Common myeloid progenitor, CD34-positive (primary cell): ENCODE results near the gene TUBGCP4.
"Not testable (repeated sequence)": the region's sequence is repeated elsewhere in the genome, so short reads cannot be mapped to it uniquely, and the experiment has no call there.

ENCODE experiments used
- CTCF ChIA-PET: fragments of 350-600 bp; sonication (Branson Sonifier 250); formaldehyde crosslinking; loops from one replicate; lab custom pipeline; 2021; ENCODE audit warnings: antibody characterized with exemption; lab: Charles Lee
- POLR2A ChIA-PET: fragments of 350-600 bp; sonication (Branson Sonifier 250); formaldehyde crosslinking; loops from one replicate; lab custom pipeline; 2021; ENCODE audit warnings: antibody characterized with exemption; lab: Charles Lee
- DNase-seq, 3 donors: peaks; one replicate each; pipeline versions ENCODE4 v3.0.0 to v3.0.0-alpha.2; 2013
- H3K27ac ChIP-seq, 2 experiments: 1 replicate in 1 of 2; 2 replicates in 1 of 2; pipeline ENCODE4 v1.7.0; 2013; ENCODE audit warnings: inconsistent platforms in 2 of 2, low read length in 2 of 2, mild to moderate bottlenecking in 2 of 2, low read depth in 1 of 2, moderate library complexity in 1 of 2; ENCODE audit not compliant: severe bottlenecking in 2 of 2, insufficient read depth in 1 of 2, poor library complexity in 1 of 2
- H3K27me3 ChIP-seq, 5 experiments: replicated peaks in 2 of 5; 1 replicate in 3 of 5; 2 replicates in 2 of 5; pipeline versions ENCODE4 v1.6.1 to v1.7.0; 2013; ENCODE audit warnings: low read length in 4 of 5, mild to moderate bottlenecking in 2 of 5, moderate library complexity in 2 of 5, inconsistent platforms in 1 of 5; ENCODE audit not compliant: insufficient read depth in 5 of 5, control insufficient read depth in 4 of 5
- H3K36me3 ChIP-seq, 4 experiments: 1 replicate in 2 of 4; 2 replicates in 2 of 4; pipeline versions ENCODE4 v1.6.1 to v1.7.0; 2013; ENCODE audit warnings: low read length in 3 of 4, control low read depth in 1 of 4, mild to moderate bottlenecking in 1 of 4; ENCODE audit not compliant: control insufficient read depth in 4 of 4, insufficient read depth in 4 of 4
- H3K4me1 ChIP-seq, 4 experiments: 1 replicate in 3 of 4; 2 replicates in 1 of 4; pipeline versions ENCODE4 v1.6.1 to v1.7.1; 2013; ENCODE audit warnings: low read length in 3 of 4, mild to moderate bottlenecking in 3 of 4, control low read depth in 1 of 4, inconsistent platforms in 1 of 4, moderate library complexity in 1 of 4; ENCODE audit not compliant: control insufficient read depth in 4 of 4, insufficient read depth in 4 of 4; ENCODE audit errors: control extremely low read depth in 1 of 4
- H3K4me3 ChIP-seq, 7 experiments: 1 replicate in 4 of 7; 2 replicates in 3 of 7; pipeline versions ENCODE4 v1.5.1 to v1.7.0; 2013; ENCODE audit warnings: mild to moderate bottlenecking in 7 of 7, low read length in 6 of 7, moderate library complexity in 6 of 7, inconsistent platforms in 2 of 7, low read depth in 2 of 7, control low read depth in 1 of 7; ENCODE audit not compliant: insufficient read depth in 4 of 7, control insufficient read depth in 1 of 7; ENCODE audit errors: extremely low read depth in 1 of 7
- H3K9me3 ChIP-seq, 5 experiments: 1 replicate in 4 of 5; 2 replicates in 1 of 5; pipeline versions ENCODE4 v1.6.1 to v1.7.1; 2013; ENCODE audit warnings: low read length in 4 of 5, mild to moderate bottlenecking in 2 of 5, inconsistent platforms in 1 of 5, low read depth in 1 of 5, moderate library complexity in 1 of 5; ENCODE audit not compliant: control insufficient read depth in 4 of 5, insufficient read depth in 2 of 5; ENCODE audit errors: control extremely low read depth in 1 of 5
- WGBS: methylation state at CpG from one replicate; pipeline ENCODE4 v1.1.5; 2013; ENCODE audit not compliant: insufficient coverage; 5-methylcytosine and 5-hydroxymethylcytosine counted together

TUBGCP4 gene

GRCh38 chr15:43376017-43376705 lies 5.3 kb downstream of the TUBGCP4 start:
- Histone ChIP-seq H3K27ac (no peak overlapping the region), H3K27me3 (no peaks in the 10 kb centered on the region), H3K36me3 (peaks cover 22 to 46% (median 34%) of the 10 kb centered on the region in 4 experiments), H3K9me3 (no peaks in the 10 kb centered on the region), H3K4me3 (no peak overlapping the region), H3K4me1 (peaks cover 13 to 16% (median 16%) of the 10 kb centered on the region in 4 experiments)
- DNase-seq, result peak; percentile 39 to 57 (median 47)
- CTCF ChIA-PET, result interaction anchor here (0.6 to 1.7 kb wide), 9 partner anchors 9 to 377 kb away, joined by 3 to 4 read pairs (median 3); no protein-coding TSS in a partner anchor
- WGBS, result 94% methylated on average over 11 of the region's 13 CpGs
- POLR2A ChIA-PET, result interaction anchor here (0.6 kb wide), 1 partner anchor 26 kb away, joined by 3 read pairs; no protein-coding TSS in a partner anchor

GRCh38 chr15:43378601-43379000 lies 7.7 kb downstream of the TUBGCP4 start:
- Histone ChIP-seq H3K9me3 (no peaks in the 10 kb centered on the region), H3K27ac (no peak overlapping the region), H3K4me3 (no peak overlapping the region), H3K4me1 (no peaks in the 10 kb centered on the region), H3K36me3 (peaks cover 24 to 64% (median 46%) of the 10 kb centered on the region in 4 experiments), H3K27me3 (no peaks in the 10 kb centered on the region)
- DNase-seq, result no peak
- ChIA-PET POLR2A (no interaction called here), CTCF (interaction anchor here (1.4 kb wide), 1 partner anchor 9 kb away, joined by 3 read pairs; no protein-coding TSS in a partner anchor)

- no peak overlapping the region for H3K27ac ChIP-seq
- no peak for DNase-seq
- H3K4me3 ChIP-seq, result no peak overlapping the region
- H3K27me3 ChIP-seq, result no peaks in the 10 kb centered on the region
- H3K9me3 ChIP-seq, result no peaks in the 10 kb centered on the region
- H3K4me1 ChIP-seq, result no peaks in the 10 kb centered on the region
- no CpG with 5 or more reads among the region's 4 CpGs for WGBS
- ChIA-PET POLR2A (no interaction called here), CTCF (interaction anchor here (0.9 to 1.5 kb wide), 2 partner anchors 11 to 145 kb away, joined by 4 to 6 read pairs; partner anchors contain the start of genes TUBGCP4 and ZSCAN29)
- H3K36me3 ChIP-seq, result peaks cover 27 to 86% (median 65%) of the 10 kb centered on the region in 4 experiments
Observed at GRCh38 chr15:43382310-43382709, 11.4 kb downstream of the TUBGCP4 start.

- Histone ChIP-seq H3K4me3 (no peak overlapping the region), H3K9me3 (no peaks in the 10 kb centered on the region), H3K27me3 (no peaks in the 10 kb centered on the region), H3K4me1 (no peaks in the 10 kb centered on the region), H3K36me3 (peaks cover 24 to 85% (median 65%) of the 10 kb centered on the region in 4 experiments), H3K27ac (peak overlapping the region in 1 of 2 experiments; percentile 54)
- DNase-seq, result no peak
- WGBS, result 75% methylated on average over 2 of the region's 2 CpGs
- POLR2A ChIA-PET, result no interaction called here
- CTCF ChIA-PET, result interaction anchor here (0.6 to 1.5 kb wide), 2 partner anchors 13 to 41 kb away, joined by 3 read pairs; no protein-coding TSS in a partner anchor
Observed at GRCh38 chr15:43383070-43383469, 12.2 kb downstream of the TUBGCP4 start.

- DNase-seq, result no peak
- CTCF ChIA-PET, result interaction anchor here (0.6 to 1.8 kb wide), 3 partner anchors 10 to 860 kb away, joined by 3 to 4 read pairs (median 3); no protein-coding TSS in a partner anchor
- Histone ChIP-seq H3K4me1 (no peaks in the 10 kb centered on the region), H3K27ac (no peak overlapping the region), H3K36me3 (peaks cover 21 to 53% (median 38%) of the 10 kb centered on the region in 4 experiments), H3K9me3 (no peaks in the 10 kb centered on the region), H3K27me3 (no peaks in the 10 kb centered on the region), H3K4me3 (no peak overlapping the region)
- POLR2A ChIA-PET, result no interaction called here
- WGBS, result 96% methylated on average over 6 of the region's 8 CpGs
Observed at GRCh38 chr15:43390723-43391122, 19.8 kb downstream of the TUBGCP4 start.

- POLR2A ChIA-PET, result interaction anchor here (0.6 kb wide), 1 partner anchor 68 kb away, joined by 3 read pairs; no protein-coding TSS in a partner anchor
- DNase-seq, H3K27ac ChIP-seq, H3K27me3 ChIP-seq, H3K9me3 ChIP-seq, H3K4me3 ChIP-seq, H3K4me1 ChIP-seq, CTCF ChIA-PET: not testable (repeated sequence)
- H3K36me3 ChIP-seq, result peaks cover 28 to 62% (median 47%) of the 10 kb centered on the region in 4 experiments
- 100% methylated on average over 1 of the region's 6 CpGs for WGBS
Observed at GRCh38 chr15:43393592-43393991, 22.7 kb downstream of the TUBGCP4 start.

- Histone ChIP-seq H3K4me1 (no peaks in the 10 kb centered on the region), H3K9me3 (no peaks in the 10 kb centered on the region), H3K36me3 (peaks cover 30 to 93% (median 65%) of the 10 kb centered on the region in 4 experiments), H3K27me3 (no peaks in the 10 kb centered on the region), H3K27ac (no peak overlapping the region), H3K4me3 (no peak overlapping the region)
- 100% methylated on average over 3 of the region's 3 CpGs for WGBS
- ChIA-PET CTCF (interaction anchor here (0.7 kb wide), 1 partner anchor 109 kb away, joined by 3 read pairs; no protein-coding TSS in a partner anchor), POLR2A (no interaction called here)
- no peak for DNase-seq
Observed at GRCh38 chr15:43402255-43402654, 31.4 kb downstream of the TUBGCP4 start.
